ENCODE measurements around the gene AFDN. TPM values are rescaled to one million over a fixed set of nuclear protein-coding genes. Genes with fewer than 3 reads are reported as not detected.

Gene AFDN
- total RNA-seq, 1 experiment from 2014 or later: 36.3 TPM

DNA sequence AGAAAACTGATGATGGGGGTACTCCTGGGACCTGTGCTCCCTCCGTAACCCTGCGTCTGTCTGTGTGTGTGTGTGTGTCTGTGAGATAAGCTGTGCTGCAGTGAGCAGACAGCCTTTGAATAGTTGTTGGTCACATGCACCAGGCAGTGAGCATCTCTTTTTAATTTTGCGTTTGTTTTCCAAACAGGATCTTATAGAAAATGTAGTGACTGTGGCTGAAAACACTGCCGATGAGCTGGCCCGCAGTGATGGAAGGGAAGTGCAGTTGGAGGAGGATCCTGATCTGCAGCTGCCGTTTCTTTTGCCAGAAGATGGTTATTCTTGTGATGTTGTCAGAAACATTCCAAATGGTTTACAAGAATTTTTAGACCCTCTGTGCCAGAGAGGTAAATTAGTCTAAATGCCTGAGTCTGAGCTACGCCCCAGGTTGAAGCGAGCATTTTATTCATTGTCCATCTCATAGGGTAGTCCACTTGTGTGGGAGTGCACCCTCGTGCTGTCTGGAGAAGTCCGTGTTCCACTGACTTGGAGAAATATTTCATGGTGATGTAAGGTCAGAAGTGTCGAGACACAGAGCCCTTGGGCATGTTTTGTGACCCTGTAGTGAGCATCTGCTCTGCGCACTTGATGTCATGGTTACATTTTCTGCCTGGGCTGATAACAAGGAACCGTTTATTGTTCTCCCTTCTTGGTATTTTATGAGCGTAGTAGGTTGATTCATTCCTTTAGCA lies 92.0 kb downstream of the AFDN start:
- DNase-seq (ENCODE audit: low spot score): no peak

DNA sequence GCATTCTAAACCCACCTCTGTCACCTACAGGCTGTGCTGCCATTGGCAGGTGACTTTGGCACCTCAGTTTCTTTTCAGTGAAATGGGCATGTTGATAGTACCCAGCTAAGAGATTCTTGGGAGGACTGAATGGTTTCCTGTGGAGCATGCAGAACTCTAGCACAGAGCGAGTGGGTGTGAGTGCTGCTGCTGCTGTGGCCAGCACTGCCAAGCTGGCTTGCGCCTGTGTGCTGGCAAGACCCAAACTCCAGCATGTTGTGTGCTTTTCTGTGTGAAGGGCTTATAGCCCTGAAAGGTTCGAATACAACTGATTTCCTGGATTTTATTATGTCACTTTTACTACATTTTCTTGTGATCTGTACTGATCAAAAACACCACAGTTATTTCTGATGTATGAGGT lies 92.6 kb downstream of the AFDN start:
- DNase-seq (ENCODE audit: low spot score): no peak

DNA sequence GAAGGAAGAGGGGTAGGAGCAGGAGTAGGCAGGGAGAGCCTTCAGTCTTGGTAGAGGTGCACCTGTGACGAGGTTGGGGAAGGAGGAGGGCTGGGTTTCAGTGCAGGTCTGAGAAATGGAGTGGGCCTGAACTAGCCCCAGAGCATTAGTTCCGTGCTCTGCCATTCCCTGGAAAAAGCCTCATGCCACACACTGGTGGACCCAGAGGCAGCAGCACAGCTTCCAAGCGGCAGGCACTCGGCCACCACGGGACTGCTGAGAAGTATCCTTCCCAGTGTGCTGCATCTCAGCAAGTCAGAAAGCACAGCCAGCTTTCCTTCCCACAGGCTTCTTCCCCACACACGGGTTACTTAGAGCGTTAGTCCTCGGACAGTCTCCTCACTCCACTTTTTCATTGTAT lies 93.5 kb downstream of the AFDN start:
- DNase-seq (ENCODE audit: low spot score): no peak

DNA sequence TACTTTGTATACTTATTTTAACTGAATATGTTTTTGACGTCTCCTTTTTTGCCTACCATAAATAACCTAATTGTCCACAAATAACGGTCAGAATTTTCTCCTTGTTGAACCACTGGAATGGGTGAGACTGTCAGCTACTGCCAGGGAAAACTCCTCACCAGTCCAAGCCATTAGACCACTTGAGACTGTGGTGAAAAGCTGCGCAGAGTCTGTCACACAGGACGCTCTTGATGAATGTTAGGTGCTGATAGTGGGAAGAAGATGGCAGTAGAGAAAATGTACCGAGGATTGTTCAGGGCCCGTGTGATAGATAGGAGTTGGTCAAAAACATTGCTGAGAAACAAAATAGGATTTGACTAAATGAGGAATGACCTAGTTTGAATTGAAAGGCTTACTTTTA lies 95.1 kb downstream of the AFDN start:
- DNase-seq (ENCODE audit: low spot score): no peak

DNA sequence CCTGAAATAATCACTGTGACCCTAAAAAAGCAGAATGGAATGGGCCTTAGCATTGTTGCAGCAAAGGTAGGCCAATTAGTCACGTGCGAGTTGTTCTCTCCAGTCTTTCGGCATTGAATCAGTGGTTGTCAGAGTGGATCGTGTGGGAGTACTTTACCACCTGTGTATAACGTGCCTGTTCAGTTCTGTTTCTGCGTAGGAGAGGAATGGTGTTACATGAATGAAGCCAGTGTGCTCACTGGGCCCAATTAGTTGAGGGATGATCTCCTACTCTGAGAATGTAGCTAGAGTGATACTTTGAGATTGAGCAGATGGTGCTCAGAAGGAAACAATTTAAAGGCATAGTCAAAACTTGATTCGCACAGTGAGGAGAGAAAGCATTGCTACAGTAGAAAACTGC lies 98.3 kb downstream of the AFDN start:
- DNase-seq (ENCODE audit: low spot score): no peak

DNA sequence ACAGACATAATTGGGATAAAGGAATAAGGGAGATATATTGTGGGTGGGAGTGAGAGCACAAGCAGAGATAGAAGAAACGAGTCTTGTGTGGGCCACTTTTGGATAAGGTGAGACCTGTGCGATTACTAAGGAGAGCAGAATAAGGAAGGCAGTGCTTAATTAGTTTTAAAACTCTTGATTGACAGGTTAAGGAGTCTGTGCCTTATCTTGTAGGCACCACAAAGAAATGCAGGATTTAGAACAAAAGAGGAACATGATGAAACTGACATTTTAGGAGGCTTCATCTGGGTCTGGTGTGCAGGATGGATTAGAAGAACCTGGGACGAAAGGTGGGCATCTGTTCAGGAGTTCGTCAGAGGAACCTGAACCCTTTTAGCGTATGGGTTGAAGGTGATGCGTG lies 100.5 kb downstream of the AFDN start:
- DNase-seq (ENCODE audit: low spot score): no peak

DNA sequence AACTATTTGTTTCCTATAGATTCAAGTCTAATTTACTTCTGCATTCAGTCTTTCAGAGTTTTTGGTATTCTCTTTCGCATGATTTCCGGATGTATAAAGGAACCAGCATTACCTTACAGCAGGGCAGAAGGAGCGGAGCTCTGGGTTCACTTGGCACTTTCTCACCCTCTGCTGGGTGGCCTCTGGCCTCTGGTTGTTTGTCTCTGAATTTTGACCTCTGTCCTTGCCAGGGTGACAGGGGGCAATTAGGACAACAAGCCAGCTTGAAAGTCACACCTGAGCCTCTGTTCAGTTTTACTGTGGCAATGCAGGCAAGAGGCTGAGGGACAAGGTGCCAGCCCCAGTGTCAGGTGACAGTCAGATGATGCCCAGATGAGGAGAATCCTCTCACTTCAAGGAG lies 101.4 kb downstream of the AFDN start:
- DNase-seq (ENCODE audit: low spot score): no peak

DNA sequence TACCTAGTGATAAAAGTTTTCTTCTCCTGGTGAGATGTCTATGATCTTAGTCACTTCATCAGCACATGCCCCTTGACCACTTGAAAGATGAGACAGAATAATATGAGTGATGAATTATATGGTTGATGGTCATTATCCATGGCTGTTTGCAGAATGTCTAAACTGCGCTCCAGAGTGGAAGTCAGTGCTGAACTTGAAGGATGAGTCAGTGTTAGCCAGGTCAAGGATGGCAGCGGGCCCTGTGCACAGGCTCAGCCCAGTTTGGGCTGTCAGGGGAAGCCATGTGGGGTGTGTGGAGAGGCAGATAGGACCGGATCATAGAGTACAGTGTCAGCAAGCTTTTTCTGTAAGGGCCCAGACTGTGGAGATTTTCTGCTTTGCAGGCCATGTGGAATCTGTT lies 103.6 kb downstream of the AFDN start:
- peak; percentile 79 for DNase-seq (ENCODE audit: low spot score)

DNA sequence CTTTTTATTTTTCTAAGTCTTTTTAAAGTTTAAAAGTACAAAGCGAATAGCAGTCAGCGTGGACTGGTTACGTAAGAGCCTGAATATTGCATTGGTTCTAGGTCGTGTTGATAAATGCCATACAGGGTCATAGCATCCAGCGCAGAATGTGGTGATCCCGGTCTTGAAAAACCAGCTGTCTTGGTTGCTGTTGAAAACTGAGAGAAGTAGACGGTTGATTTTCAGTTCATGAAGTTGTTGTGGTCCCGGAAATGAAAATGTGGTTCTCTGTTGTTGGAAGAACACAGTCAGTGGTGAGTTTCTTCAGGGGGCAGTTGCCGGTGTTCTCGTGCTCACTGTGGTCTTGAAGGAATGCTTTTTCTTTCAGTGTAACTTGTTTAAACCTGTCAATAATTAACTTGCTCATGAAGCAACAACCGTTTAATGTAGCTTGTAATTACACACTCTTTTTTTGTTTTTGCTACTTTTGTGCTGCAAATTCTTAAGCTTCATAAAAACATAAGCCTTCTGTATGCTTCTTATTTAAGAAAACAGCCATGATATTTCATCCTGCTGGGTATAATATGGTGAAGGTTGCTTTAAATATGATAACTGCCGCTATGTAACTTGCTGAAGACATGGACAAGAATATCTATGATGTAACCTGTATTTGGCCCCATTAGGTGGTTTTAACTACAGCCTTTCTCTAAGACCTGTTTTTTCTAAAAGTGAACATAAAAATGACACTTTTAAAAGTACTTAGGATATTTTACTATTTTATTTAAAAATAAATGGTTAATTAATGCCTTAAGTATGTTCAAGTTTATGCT lies 106.0 kb downstream of the AFDN start:
- no peak for DNase-seq (ENCODE audit: low spot score)

DNA sequence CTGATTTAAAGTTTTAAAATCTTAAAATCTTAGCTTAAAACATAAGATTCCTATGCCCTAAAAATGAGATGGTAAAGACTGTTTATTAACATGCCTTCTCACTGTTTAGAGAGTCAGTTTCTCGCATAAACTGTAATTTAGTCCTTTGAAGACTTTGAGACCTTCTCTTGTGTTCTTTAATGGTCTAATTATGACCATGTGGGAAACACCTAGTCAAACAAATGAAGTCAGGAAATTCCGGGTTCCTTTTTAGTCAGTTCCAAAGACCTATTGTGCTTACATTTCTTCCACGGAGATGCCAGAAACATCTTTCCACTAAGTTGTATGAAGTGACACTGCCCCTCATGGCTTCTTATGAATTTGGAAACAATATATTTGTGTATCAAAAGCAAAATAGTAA lies 106.6 kb downstream of the AFDN start:
- no peak for DNase-seq (ENCODE audit: low spot score)

DNA sequence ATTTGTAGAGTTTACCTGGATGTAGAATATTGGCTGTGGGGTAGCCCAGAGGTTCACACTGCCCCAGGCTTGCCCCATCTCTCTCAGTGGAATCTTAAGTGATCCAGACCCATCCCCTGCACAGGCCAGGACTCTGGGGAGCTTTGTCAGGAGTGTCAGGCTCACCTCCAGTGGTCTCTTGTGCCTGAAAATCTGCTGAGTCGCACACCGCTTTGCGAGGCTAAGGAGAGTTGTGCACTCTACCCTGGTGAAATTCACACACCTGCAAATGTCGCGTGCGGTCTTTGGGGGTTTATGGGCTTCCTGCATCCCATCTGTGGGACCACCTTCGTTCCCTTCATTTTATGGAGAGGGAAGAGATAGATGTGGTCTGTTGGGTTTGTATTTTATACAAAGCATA lies 107.1 kb downstream of the AFDN start:
- DNase-seq (ENCODE audit: low spot score): no peak

DNA sequence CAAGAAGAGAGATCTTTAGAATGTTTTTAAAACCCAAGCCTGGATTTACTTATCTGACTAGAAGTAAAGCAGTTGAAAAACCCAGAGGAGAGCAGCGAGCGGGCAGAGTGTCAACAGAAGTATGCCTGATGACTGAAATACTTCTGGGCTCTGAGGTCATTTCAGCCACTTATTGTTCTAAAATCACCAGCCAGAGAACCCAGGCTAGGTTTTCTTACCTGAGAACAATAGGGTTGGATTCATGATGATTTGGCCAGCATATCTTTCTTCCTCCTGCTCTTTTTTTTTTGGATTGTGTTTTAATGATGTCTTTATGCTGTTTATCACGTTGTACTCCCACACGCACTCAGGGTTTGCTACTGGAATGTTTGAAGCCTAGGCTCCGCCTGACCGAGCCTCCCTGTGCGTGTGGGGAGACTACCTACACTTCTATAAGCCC lies 107.7 kb downstream of the AFDN start:
- no peak for DNase-seq (ENCODE audit: low spot score)

DNA sequence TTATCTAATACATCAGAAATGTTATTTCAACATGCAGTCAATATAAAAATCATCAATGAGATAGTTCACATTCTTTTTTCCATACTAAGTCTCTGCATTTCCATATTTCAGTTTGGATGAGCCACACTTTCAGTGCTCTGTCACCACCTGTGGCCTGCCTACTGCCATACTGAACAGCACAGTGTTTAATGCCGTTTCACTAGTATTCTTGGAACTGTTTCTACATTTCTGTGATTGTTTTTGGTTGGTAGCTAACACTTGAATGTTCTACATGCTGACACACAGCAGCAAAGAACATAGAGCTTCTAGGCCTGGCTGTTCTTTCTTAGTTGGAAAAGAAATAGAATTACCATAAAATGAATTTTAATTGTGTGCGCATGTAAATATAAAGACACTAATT lies 109.3 kb downstream of the AFDN start:
- no peak for DNase-seq (ENCODE audit: low spot score)

DNA sequence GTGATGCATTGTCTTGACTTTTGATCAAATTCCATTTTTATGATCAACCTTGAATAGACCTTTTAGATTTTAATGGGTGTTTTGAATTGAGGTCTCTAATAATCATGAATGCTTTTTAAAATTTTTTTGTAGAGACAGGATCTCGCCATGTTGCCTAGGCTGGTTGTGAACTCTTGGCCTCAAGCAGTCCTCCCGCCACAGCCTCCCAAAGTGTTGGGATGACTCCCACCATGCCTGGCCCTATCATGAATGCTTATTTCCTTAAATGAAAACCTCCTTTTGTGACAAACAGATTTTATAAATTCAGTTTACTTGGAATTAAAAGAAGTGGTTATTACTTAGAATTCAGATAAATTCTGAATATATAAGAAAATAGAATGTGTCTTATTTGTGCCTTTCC lies 110.6 kb downstream of the AFDN start:
- no peak for DNase-seq (ENCODE audit: low spot score)

DNA sequence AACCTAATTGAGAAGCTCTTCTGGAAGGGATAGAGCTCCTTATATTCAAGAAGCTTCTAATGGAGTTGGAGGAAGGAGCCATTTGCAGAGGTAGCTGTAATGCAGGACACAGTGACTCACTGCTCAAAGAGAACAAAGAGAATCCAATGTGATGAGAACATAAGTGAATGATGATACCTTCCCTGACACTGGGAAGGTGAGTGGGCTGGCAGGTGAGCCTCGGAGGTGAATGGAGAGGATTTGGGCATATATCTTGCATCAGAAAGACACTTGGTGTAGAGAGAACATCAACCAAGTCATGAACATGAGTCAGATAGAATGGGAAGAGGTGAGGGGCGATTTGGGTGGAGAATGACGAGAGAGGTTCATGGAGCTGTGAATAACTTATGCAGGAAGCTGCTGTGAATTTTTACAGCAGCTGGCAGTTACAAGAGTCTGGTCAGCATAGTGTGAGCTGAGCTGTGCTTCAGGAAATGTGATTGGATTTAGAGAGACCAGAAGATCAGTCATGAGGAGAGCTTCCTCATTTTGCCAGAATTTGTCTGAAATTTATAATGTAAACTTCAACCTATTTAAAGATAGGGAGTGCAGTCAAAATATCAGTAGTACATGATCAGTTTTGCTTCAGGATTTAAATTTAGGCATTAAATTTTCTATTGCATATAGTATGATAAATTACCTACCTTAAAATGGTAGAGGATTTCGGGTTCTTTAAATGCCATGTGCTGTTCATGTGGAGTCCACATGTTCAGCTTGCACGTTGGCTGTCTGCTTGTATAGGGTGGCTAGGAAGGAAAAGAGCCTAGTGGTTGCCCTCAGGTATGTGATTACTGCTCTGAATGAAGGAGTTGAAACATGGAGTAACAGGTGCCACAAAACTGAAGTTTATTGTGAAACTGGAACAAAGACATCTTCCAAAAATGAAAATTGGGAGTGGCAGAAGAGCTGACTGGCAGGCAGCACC lies 111.5 kb downstream of the AFDN start:
- no peak for DNase-seq (ENCODE audit: low spot score)

DNA sequence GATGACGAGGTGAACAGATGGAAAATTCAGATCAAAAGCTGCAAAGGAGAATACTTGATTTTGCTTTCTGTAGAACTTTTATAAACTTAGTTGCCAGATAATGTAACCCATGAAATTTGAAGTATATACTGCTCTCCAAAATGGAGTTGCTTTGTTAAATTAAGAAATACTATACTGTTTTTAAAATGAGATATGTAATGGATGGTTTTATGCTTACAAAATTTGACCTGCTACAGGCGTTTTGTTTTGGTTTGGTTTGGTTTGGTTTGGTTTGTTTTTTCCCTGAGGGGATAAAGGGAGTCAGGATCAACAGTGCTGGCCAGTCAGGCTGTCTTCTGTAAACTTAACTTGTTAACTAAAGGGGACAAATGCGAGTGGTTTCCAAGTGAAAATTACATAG lies 115.1 kb downstream of the AFDN start:
- DNase-seq (ENCODE audit: low spot score): no peak

DNA sequence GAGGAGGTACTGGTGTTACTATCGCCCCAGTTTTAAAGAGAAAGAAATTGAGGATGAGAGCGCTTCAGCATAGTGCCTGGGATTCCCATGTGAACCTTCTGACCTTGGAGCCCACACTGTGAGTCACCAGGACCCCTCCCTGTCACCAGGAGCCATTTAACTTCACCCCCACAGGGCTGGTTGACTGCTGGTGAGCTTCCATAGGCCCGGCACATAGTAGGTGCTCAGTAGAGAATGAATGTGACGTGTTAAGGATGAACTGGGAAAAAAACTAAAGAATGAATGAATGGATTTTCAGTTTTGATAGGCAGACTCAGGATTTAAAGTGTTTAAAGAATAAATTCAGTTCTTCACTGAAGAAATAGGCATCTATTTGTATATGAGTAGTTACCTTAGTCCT lies 117.4 kb downstream of the AFDN start:
- no peak for DNase-seq (ENCODE audit: low spot score)

DNA sequence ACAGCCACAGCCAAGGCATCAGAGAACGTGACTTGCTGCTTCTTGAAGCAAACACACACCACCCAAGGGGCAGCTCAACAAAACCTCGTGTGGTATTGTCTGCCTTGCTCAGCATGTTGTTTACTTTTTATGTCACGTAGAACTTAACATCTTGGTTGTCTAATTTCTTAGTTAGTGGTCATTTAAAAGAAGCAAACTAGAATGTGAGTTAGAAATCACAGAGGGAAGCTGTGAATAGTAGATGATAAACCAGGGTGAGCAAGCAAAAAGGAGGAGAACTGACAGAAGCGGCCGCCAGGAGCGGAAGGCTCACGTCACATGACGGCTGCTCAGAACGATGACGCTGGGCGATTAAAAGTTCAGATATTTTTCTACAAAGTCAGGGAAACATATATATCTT lies 119.3 kb downstream of the AFDN start:
- DNase-seq (ENCODE audit: low spot score): no peak

DNA sequence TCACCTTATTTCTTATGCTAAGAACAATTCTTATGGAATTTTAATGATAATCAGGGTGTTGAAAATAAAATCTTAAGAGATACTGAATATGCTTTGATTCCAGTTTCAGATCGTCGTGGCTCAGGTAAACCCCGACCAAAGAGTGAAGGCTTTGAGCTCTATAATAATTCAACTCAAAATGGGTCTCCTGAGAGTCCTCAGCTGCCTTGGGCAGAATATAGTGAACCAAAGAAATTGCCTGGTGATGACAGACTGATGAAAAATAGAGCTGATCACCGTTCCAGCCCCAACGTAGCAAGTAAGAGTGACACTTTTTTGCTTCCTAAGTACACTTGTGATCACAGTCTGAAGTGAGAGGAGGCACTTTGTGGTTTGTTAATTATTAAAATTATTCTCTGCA lies 119.9 kb downstream of the AFDN start:
- no peak for DNase-seq (ENCODE audit: low spot score)

DNA sequence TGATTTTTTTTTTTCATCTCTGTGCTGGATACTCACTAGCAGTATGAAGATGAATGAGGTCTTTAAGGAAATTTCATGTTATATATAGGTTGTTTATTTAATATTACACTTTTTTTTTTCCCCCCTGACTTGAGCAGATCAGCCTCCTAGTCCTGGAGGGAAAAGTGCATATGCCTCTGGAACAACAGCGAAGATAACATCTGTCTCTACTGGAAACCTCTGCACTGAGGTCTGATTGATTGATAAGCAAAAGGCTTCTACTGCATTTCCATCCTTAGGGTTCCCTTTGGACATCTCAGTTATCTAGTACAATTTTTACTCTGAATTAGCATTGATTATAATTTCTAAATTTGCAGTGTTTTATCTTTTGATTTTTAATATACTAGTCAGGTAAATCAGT lies 121.0 kb downstream of the AFDN start:
- no peak for DNase-seq (ENCODE audit: low spot score)

DNA sequence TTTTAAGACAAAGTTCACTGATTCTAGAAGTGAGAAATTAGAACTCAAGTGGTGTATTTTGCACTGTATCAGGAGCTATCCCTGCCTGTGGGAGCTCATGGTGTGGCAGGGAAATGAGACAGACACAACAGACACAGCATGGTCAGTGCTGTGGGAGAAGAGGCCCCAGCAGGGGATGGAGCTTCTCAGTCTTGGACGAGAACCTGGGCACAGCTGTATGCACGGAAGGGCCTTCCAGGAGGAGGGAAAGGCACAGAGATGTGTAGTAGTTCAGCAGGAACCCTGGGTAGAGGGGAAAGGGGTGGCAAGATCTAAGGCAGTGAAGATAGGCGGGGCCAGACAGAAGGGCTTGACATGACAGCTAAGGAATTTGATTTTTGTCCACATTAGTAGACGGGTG lies 122.0 kb downstream of the AFDN start:
- no peak for DNase-seq (ENCODE audit: low spot score)

DNA sequence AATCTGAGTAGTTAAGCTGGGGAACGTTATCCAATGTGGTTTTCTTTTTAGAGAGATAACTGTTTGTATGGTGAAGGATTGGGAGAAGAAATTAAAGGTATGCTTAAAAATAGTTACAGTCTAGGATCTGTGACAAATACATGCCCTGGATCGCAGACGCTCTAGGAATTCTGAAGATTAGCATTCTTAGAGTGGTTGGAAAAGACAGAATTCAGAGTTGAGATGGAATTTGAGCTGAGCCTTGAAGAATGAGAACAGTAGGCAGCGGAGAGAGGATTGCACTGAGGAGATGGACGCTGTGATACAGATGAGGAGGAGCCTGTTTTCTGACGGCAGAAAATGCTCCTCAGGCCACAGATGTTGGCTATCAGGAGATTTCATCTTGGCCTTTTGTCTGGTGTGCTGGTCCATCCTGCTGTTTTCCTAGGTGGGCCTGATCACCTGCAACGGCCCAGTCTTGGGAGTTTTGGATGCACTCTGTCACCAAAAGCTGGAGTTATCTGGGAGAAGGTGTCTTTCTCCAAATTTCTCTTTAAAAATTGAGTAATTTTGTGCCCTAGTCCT lies 122.5 kb downstream of the AFDN start:
- no peak for DNase-seq (ENCODE audit: low spot score)

All from A172 (cell line).